DMS79 treated with DMSO at 0.1 percent for 48 hours (cell line): ENCODE results near the gene TLCD2.
"Not testable (repeated sequence)": the region's sequence is repeated elsewhere in the genome, so short reads cannot be mapped to it uniquely, and the experiment has no call there.

ENCODE experiments used
- DNase-seq: peaks from one replicate; lab custom pipeline; 2025; lab: John Stamatoyannopoulos, UW

TLCD2 gene

DNA sequence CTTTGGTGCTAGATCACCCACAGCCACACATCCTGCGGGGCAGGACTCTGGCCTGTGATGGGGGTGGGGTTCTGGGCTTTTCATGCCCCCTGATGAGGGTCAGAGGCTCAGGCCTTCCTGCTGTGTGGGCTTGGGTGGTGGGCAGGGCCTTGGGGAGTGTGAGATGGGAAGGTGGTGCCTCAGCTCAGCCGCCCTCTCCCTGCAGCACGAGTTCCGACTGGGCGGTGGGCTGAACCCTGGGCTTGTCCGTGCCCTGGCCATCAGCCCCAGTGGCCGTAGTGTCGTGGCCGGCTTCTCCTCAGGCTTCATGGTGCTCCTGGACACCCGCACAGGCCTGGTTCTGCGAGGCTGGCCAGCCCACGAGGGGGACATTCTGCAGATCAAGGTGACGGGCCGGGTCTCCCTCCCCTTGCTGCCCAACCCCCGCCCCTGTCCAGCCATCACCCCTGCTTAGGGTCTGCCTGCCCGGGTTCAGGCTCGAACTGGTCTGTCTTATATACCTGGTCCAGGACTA lies 25.7 kb upstream of the TLCD2 start:
- no peak for DNase-seq

DNA sequence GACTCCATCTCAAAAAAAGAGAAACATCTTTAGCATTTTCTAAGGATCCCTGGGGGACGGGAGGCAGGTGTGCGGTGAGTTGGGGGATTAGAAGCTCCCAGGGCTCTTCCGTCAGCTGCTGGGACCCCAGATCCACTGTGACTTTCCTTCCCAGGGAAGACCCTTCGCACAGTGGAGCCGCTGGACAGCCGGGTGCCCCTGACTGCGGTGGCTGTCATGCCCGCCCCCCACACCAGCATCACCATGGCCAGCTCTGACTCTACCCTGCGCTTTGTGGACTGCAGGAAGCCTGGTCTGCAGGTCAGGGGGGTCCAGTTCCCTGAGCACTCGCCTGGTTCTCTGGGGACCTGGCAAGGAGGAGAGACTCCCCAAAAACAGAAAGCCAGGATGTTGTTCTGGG lies 25.2 kb upstream of the TLCD2 start:
- no peak for DNase-seq

DNA sequence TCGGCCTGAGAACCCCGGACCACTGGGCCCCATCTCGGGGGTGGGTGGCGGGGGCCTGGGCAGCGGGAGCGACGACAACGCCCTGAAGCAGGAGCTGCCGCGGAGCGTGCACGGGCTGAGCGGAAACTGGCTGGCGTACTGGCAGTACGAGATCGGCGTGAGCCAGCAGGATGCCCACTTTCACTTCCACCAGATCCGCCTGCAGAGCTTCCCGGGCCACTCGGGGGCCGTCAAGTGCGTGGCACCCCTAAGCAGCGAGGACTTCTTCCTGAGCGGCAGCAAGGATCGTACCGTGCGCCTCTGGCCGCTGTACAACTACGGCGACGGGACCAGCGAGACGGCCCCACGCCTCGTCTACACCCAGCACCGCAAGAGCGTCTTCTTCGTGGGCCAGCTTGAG lies 23.6 kb upstream of the TLCD2 start:
- DNase-seq: no peak

DNA sequence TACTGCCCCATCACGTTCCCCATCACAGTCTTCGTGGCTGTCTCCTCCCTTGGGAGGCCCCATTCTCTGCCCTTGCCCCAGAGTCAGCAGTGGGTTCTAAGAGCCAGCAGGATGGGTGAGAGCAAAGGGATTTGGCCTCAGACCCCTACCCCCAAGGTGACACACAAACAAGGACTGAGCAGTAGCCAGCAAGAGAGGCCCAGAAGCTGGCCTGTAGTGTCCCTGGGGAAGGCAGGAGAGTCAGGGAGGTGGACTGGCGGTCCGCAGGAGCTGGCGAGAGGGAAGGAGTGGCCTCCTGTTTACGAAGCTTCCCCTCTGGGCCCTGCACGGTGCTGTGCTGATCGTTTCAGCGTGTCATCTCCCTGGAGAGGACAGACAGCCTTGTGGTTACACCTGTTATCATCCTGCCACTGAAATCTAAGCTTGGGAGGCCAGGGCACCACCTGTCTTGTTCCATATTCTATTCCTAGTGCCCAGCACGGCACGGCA lies 22.7 kb upstream of the TLCD2 start:
- DNase-seq: no peak

DNA sequence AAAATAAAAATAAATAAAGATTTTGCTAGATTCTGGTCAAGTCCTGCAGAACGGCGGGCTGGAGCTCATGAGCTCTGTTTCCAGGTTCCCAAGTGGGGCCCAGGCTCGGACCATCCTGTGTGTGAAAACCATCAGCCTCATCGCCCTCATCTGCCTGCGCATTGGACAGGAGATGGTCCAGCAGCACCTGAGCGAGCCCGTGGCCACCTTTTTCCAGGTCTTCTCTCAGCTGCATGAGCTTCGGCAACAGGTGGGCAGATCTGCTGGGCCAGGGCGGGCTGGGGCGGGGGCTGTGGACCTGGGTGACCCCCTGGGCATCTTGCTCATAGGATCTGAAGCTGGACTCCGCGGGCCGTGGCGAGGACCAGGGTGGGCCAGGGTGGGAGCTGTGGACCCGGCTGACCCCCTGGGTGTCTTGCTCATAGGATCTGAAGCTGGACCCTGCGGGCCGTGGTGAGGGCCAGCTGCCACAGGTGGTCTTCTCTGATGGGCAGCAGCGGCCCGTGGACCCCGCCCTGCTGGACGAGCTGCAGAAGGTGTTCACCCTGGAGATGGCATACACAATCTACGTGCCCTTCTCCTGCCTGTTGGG lies 22.2 kb upstream of the TLCD2 start:
- no peak for DNase-seq

DNA sequence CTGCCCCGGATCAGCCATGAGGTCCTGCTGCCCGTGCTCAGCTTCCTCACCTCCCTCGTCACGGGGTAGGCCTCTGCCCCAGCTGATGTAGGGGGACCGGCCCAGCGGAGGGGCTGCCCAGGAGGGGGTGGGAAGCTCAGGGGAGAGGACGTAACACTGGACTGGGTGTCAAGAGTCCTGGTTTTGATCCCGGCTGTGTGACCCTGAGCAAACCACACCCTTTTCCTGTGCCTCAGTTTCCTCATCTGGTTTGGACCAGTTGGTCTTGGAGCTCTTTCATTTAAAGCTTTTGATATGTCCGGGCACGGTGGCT lies 21.0 kb upstream of the TLCD2 start:
- DNase-seq: no peak

DNA sequence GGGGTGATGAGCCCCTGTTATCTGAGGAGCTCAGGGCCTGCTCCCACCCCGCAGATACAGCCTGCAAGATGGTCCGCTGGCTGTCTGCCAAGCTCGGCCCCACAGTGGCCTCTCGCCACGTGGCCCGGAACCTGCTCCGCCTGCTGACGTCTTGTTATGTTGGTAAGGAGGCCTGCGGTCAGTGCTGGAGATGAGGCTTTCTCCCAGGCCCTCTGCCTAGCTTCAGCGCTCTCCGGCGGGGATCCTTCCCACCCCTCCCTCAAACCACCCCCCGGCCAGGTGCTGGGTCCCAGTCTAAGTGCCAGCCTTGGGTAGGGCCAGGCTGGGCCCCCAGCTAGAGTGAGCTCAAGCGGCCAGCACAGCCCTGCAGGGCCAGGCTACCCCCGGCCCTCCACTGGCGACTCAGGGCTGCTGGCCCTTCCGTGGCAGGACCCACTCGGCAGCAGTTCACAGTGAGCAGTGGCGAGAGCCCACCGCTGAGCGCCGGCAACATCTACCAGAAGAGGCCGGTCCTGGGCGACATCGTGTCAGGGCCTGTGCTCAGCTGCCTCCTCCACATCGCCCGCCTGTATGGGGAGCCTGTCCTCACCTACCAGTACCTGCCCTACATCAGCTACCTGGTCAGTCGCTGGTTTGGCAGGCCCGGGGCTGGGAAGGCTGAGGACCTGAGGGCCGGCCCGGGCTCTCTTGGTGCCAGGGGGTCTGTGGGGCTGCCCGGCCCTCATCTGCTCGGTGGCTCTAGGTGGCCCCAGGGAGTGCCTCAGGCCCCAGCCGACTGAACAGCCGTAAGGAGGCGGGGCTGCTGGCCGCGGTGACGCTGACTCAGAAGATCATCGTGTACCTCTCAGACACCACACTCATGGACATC lies 20.4 kb upstream of the TLCD2 start:
- DNase-seq: no peak

DNA sequence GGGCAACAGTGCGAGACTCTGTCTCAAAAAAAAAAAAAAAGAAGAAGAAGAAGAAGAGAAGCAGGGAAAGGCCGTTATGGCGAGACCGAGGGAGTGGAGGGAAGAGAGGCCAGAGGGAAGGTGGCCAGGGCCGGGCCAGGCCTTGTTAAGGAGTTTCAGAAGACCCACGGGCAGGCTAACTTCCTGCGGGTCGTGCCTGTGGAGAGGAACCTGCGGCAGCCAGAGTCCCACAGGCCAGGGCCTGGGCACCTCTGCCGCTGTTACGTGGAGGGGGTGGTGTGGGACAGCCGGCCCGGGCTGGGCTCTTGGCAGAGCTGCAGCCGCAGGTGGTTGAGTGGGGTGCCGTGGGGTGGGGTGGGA lies 19.8 kb upstream of the TLCD2 start:
- DNase-seq: no peak

DNA sequence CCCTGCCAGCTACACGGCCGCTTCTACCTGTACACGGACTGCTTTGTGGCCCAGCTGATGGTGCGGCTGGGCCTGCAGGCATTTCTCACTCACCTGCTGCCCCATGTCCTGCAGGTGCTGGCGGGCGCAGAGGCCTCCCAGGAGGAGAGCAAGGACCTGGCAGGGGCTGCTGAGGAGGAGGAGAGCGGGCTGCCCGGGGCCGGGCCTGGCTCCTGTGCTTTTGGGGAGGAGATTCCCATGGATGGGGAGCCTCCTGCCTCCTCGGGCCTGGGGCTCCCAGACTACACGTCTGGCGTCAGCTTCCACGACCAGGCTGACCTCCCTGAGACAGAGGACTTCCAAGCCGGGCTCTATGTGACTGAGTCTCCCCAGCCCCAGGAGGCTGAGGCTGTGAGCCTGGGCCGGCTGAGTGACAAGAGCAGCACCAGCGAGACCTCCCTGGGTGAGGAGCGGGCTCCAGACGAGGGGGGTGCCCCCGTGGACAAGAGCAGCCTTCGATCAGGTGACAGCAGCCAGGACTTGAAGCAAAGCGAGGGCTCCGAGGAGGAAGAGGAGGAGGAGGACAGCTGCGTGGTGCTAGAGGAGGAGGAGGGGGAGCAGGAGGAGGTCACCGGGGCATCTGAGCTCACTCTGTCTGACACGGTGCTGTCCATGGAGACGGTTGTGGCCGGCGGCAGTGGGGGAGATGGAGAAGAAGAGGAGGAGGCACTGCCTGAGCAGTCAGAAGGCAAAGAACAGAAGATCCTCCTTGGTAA lies 17.9 kb upstream of the TLCD2 start:
- DNase-seq: no peak

DNA sequence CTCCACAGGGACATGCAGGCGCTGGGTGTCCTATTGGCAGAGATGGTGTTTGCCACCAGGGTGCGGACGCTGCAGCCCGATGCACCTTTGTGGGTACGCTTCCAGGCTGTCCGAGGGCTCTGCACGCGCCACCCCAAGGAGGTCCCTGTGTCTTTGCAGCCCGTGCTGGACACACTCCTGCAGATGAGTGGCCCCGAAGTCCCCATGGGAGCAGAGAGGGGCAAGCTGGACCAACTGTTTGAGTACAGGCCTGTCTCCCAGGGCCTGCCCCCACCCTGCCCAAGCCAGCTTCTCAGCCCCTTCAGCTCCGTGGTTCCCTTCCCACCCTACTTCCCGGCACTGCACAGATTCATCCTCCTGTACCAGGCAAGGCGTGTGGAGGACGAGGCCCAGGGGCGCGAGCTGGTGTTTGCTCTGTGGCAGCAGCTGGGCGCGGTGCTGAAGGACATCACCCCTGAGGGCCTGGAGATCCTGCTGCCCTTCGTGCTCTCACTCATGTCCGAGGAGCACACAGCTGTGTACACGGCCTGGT lies 17.1 kb upstream of the TLCD2 start:
- no peak for DNase-seq

DNA sequence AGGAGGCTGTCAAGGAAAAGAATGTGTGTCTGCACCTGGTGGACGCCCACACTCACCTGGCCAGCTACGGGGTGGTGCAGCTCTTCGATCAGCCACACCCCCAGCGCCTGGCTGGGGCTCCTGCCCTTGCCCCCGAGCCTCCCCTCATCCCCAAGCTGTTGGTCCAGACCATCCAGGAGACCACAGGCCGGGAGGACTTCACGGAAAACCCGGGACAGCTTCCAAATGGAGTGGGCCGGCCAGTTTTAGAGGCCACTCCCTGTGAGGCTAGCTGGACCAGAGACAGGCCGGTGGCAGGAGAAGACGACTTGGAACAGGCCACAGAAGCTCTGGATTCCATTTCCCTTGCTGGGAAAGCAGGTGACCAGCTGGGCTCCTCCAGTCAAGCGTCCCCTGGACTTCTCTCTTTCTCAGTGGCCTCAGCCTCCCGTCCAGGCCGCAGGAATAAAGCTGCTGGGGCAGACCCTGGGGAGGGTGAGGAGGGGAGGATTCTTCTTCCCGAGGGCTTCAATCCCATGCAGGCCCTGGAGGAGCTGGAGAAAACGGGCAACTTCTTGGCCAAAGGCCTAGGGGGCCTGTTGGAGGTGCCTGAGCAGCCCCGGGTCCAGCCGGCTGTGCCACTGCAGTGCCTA lies 16.6 kb upstream of the TLCD2 start:
- no peak for DNase-seq

DNA sequence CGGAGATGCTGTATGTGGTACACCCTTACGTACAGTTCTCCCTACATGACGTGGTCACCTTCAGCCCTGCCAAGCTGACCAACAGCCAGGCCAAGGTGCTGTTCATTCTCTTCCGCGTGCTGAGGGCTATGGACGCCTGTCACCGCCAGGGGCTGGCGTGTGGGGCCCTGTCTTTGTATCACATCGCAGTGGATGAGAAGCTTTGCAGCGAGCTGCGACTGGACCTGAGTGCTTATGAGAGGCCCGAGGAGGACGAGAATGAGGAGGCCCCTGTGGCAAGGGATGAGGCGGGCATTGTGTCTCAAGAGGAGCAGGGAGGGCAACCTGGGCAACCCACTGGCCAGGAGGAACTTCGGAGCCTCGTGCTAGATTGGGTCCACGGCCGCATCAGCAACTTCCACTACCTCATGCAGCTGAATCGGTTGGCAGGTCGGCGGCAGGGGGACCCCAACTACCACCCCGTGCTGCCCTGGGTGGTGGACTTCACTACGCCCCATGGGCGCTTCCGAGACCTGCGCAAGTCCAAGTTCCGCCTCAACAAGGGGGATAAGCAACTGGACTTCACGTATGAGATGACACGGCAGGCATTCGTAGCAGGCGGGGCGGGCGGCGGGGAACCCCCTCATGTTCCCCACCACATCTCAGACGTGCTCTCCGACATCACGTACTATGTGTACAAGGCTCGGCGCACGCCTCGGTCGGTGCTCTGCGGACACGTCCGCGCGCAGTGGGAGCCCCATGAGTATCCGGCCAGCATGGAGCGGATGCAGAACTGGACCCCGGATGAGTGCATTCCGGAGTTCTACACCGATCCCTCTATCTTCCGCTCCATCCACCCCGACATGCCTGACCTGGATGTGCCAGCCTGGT lies 15.7 kb upstream of the TLCD2 start:
- no peak for DNase-seq

DNA sequence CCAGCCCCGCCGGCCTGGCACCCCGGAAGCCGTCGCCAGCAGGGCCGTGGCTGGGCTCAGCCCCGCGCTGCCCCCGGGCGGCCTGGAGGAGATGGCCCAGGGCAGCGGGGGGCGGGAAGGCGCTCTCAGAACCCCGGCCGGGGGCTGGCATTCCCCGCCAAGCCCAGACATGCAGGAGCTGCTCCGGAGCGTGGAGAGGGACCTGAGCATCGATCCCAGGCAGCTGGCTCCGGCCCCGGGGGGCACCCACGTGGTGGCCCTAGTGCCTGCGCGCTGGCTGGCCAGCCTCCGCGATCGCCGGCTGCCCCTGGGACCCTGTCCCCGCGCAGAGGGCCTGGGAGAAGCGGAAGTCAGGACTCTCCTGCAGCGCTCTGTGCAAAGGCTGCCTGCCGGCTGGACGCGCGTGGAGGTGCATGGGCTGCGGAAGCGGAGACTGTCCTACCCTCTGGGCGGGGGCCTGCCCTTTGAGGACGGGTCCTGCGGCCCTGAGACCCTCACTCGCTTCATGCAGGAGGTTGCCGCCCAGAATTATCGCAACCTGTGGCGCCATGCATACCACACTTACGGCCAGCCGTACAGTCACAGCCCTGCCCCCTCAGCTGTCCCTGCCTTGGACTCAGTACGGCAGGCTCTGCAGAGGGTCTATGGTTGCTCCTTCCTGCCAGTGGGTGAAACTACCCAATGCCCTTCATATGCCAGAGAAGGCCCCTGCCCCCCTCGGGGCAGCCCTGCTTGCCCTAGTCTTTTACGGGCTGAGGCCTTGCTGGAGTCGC lies 14.9 kb upstream of the TLCD2 start:
- DNase-seq: no peak

DNA sequence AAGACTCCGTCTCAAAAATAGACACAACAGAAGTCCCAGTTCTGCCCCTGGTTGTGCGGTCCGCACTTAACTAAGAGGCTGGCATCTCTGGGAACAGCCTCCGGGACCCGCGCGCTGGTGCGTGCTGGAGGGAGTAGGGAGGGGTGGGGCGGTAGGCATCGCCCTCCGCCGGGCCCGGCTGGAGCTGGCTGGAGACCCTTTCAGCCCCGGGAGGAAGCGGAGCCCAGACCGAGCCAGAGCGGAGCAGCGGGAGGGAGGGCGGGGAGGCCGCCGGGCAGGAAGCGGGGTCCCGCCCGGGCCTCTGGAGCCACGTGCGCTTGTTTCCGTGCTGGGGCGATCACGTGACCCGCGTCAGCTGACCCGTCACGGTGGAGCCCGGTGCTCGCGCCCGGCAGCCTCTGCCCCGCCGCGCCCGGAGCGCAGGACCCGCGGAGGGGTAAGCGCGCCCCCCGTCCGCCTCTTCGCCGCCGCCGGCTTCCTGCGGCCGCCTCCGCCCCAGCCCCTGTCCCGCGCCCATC lies 14.2 kb upstream of the TLCD2 start, which contains the start of gene WDR81:
TSS of gene WDR81 (plus strand) at position 354 of the 518 bp plus-strand sequence. CDS start 256 bp downstream, outside the sequence.
- no peak for DNase-seq

DNA sequence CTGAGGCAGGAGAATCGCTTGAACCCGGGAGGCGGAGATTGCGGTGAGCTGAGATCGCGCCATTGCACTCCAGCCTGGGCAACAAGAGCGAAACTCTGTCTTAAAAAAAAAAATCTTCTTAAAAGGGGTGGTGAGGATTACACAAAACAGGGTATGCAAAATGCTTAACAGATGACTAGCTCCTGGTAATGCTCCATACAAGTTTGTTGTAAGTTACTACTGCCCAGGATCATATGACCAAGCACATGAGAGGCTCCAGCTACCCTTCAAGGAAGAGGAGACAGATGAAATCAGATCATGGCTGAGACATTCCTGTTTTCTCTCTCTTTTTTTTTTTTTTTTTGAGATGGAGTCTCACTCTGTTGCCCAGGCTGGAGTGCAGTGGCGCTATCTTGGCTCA lies 11.8 kb upstream of the TLCD2 start:
- not testable (repeated sequence) for DNase-seq

DNA sequence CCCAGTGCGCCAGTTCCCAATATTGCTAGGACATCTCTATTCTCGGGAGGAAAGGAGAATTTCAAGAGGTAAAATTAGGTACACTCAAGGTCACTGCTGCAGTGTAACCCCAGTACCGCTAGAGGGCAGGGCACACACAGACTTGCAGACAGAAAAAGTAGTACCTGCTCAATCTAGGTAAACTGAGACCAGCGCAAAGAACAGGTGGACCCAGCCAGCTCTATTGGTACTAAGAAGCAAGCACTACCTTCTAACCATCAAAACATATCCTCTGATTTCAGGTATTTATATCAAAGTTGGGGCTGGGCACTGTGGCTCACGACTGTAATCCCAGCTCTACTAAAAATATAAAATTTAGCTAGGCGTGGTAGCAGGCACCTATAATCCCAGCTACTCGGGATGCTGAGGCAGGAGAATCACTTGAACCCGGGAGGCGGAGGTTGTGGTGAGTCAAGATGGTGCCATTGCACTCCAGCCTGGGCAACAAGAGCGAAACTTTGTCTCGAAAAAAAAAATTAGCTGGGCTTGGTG lies 10.7 kb upstream of the TLCD2 start:
- peak; percentile 6 for DNase-seq

DNA sequence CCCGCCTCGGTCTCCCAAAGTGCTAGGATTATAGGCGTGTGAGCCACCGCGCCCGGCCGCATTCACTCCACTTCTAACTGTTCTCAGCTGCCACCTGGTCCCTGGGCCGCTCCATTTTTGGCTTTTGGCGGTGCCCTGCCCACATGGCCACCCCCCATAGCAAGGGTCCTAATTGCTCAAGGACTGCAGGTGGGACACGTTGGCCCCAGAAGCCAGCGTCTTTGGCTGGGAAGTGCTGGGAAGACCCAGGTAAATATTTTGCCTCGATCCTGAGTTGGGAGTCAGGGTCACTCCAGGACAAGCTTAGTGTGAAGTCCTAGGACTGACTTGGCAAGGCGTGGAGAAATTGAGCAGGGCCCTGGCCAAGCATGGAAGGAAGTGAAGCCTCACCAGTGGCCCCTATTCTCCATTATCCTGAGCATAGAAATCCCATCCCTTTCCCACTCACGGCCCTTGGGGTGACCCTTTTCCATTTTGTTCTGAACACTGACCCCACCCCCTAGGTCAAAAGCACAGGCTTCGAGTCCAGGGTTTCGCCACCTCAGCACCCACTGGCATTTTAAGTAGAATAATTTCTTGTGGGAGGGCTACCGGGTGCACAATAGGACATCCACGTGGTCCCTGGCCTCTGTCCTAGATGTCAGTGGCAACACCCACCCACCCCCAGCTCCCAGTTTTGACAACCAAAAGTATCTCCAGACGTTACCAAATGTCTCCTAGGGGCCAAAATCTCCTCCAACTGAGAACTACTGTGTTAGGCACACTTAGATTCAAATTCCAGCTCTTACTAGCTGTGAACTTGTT lies 8.4 kb upstream of the TLCD2 start:
- no peak for DNase-seq

DNA sequence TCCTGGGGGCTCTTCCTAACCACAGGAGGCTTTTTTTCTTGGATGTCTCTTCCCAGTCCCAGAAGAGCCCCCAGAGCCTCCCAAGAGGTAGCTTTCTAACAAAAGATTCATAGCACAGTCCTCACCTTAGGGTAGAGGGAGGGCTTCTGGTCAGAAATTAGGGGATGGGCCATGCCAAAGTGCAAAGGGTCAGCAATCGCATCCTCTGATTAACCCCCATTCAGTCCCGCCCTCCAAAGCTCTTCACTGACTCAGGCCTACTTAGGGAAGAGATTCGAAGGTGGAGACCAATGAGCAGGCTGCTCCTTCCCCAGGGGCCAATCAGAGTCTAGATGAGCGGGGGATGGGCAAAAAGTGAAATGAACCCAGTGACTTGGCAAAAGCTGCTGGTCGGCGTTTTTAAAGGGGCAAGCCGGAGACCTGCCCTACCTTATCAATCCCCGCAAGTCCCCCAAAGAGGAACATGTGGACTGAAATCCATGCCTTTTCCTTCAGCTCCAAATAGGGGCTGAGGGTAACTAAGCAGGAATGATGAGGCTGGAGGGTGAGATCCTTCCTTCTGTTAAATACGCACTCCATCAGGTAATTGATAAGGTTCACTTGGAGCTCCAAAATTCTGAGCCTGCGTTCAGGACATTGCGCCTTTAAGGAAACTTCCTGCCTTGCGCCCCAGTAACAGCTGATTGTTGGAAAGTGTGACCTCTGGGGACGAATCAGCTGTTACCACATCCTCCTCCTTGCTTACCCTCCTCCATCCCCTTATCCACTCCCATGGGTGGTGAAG lies 6.9 kb upstream of the TLCD2 start:
- DNase-seq: peak; percentile 89
